Lower lobe of right lung (tissue), 2 donors: ENCODE measurements around the gene DNAAF5. TPM values are rescaled to one million over a fixed set of nuclear protein-coding genes. Genes with fewer than 3 reads are reported as not detected.
A peak's percentile ranks its signal among the peaks of the same experiment; 100 is the strongest.
"Not testable (repeated sequence)": the region's sequence is repeated elsewhere in the genome, so short reads cannot be mapped to it uniquely, and the experiment has no call there.

Experiments used
- ATAC-seq, 2 donors: fragments of 200-7000 bp; cut with Tn5 transposase; one replicate each; pipeline ENCODE4 v1.9.1; 2020 to 2022; ENCODE audit warnings: mild to moderate bottlenecking in 2 of 2, moderate library complexity in 2 of 2
- DNase-seq: peaks from one replicate; pipeline ENCODE4 v3.0.0-alpha.2; 2020
- H3K27ac ChIP-seq: fragments of 200-600 bp; one replicate; pipeline ENCODE4 v1.8.0; 2022
- H3K27me3 ChIP-seq: fragments of 200-600 bp; one replicate; pipeline ENCODE4 v1.8.0; 2022; ENCODE audit warnings: low read depth
- H3K36me3 ChIP-seq: fragments of 200-600 bp; one replicate; pipeline ENCODE4 v1.8.0; 2022; ENCODE audit warnings: mild to moderate bottlenecking
- H3K4me1 ChIP-seq: fragments of 200-600 bp; one replicate; pipeline ENCODE4 v1.8.0; 2022
- H3K4me3 ChIP-seq: fragments of 200-600 bp; one replicate; pipeline ENCODE4 v1.8.0; 2022; ENCODE audit warnings: mild to moderate bottlenecking
- H3K9me3 ChIP-seq: fragments of 200-600 bp; one replicate; pipeline ENCODE4 v1.8.0; 2022
- intact Hi-C: fragments of 100-400 bp; cut with DNase I; formaldehyde crosslinking; loops from one replicate; pipeline ENCODE4 v1.11.0; 2022
- total RNA-seq: library from RNA; stranded (reverse); fragmentation: NEBNext Ultra II Directional; extraction: Animal tissue kit (Norgen Biotek cat#: 25700); gene quantifications from one replicate; pipeline ENCODE4 v1.2.1, GENCODE V29; 2021
- TF ChIP-seq, protein P1 (sequence below): fragments of 200-600 bp; IDR thresholded peaks from one replicate; pipeline ENCODE4 v1.8.0; 2022; ENCODE audit warnings: antibody characterized with exemption, mild to moderate bottlenecking
- donor health status: DM: no; HTN: yes; CAD: no; lungs with severe emphysema.

The DNAAF5 gene
- total RNA-seq, 1 donor from 2014 or later: 22.4 TPM

DNA sequence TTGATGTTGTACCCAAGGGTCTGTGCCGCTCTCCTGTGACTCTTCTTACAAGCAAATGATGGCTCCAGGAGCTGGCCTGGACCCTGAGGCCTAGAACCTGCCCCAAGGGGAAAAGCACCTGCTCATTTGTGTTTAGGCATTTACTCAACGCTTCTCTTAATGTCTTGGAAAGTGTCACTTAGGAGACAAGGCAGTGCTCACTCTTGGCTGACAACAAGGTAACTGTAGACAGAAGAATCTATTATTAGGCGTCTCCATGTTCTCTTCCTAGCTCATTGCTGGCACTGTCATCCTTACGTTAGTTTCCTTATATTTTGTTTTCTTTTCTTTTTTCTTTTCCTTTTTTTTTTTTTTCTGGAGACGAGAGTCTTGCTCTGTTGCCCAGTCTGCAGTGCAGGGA lies 67.7 kb downstream of the DNAAF5 start:
- intact Hi-C loops: no loop called here
- Histone ChIP-seq H3K27ac (no peak overlapping the region), H3K9me3 (no peaks in the 10 kb centered on the region), H3K27me3 (no peaks in the 10 kb centered on the region), H3K4me3 (no peak overlapping the region), H3K36me3 (no peaks in the 10 kb centered on the region), H3K4me1 (no peaks in the 10 kb centered on the region)
- DNase-seq (no peak), ATAC-seq (no peak)
- TF ChIP-seq, protein P1, sequence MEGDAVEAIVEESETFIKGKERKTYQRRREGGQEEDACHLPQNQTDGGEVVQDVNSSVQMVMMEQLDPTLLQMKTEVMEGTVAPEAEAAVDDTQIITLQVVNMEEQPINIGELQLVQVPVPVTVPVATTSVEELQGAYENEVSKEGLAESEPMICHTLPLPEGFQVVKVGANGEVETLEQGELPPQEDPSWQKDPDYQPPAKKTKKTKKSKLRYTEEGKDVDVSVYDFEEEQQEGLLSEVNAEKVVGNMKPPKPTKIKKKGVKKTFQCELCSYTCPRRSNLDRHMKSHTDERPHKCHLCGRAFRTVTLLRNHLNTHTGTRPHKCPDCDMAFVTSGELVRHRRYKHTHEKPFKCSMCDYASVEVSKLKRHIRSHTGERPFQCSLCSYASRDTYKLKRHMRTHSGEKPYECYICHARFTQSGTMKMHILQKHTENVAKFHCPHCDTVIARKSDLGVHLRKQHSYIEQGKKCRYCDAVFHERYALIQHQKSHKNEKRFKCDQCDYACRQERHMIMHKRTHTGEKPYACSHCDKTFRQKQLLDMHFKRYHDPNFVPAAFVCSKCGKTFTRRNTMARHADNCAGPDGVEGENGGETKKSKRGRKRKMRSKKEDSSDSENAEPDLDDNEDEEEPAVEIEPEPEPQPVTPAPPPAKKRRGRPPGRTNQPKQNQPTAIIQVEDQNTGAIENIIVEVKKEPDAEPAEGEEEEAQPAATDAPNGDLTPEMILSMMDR: no peak

DNA sequence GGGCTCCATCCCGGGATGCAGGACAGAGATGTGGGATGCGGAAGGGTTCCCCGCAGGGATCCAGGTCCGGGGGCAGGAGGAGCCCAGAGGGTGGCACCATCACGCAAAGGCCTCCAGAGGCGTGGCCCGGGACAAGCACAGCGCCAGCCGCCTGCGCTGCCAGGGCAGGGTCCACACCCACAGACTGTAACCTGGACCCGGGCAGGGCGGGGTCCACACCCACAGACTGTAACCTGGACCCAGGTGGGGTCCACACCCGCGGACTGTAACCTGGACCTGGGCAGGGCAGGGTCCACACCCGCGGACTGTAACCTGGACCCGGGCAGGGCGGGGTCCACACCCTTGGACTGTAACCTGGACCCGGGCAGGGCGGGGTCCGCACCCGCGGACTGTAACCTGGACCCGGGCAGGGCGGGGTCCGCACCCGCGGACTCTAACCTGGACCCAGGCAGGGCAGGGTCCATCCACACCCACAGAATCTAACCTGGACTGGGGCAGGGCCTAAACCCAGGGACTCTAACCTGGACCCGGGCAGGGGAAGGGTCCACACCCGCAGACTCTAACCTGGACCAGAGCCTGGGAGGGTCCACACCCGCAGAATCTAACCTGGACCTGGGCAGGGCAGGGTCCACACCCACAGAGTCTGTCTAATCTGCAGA lies 68.3 kb downstream of the DNAAF5 start:
- Histone ChIP-seq H3K4me1 (no peaks in the 10 kb centered on the region), H3K9me3 (no peaks in the 10 kb centered on the region), H3K4me3 (no peak overlapping the region), H3K36me3 (no peaks in the 10 kb centered on the region), H3K27me3 (no peaks in the 10 kb centered on the region), H3K27ac (no peak overlapping the region)
- TF ChIP-seq, protein P1: no peak
- peak; percentile 35 for DNase-seq
- ATAC-seq: peak in 1 of 2 donors; percentile 24
- intact Hi-C loops: no loop called here

DNA sequence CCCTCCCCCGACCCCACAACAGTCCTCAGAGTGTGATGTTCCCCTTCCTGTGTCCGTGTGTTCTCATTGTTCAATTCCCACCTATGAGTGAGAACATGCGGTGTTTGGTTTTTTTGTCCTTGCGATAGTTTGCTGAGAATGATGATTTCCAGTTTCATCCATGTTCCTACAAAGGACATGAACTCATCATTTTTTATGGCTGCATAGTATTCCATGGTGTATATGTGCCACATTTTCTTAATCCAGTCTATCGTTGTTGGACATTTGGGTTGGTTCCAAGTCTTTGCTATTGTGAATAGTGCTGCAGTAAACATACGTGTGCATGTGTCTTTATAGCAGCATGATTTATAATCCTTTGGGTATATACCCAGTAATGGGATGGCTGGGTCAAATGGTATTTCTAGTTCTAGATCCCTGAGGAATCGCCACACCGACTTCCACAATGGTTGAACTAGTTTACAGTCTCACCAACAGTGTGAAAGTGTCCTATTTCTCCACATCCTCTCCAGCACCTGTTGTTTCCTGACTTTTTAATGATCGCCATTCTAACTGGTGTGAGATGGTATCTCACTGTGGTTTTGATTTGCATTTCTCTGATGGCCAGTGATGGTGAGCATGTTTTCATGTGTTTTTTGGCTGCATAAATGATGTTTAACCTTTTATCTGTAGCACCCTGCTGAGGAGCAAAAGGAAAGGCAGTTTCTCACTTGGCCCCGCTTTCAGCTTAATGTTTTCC lies 70.1 kb downstream of the DNAAF5 start:
- ATAC-seq, H3K36me3 ChIP-seq, DNase-seq, H3K4me3 ChIP-seq, H3K9me3 ChIP-seq, H3K4me1 ChIP-seq, H3K27ac ChIP-seq, H3K27me3 ChIP-seq, intact Hi-C loops: not testable (repeated sequence)

DNA sequence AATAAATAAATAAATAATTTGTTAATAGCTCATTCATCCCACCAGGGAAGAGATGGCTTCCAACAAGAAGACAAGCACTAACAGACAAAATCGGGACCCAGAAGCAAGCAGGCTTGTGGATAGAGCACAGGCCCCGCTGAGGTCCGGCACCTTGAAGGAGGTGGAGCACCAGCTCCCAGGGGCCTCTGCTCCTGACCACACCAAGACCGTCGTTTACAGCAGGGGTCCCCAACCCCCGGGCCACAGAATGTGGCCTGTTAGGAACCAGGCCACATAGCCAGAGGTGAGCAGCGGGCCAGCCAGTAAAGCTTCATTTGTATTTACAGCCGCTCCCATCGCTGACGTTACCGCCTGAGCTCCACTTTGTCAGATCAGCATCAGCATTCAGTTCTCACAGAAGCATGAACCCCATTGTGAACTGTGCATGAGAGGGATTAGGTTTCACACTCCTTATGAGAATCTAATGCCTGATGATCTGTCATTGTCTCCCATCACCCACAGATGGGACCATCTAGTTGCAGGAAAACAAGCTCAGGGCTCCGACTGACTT lies 72.5 kb downstream of the DNAAF5 start:
- Histone ChIP-seq H3K36me3 (no peaks in the 10 kb centered on the region), H3K9me3 (no peaks in the 10 kb centered on the region), H3K4me3 (no peak overlapping the region), H3K27ac (no peak overlapping the region), H3K4me1 (peaks cover 23% of the 10 kb centered on the region), H3K27me3 (no peaks in the 10 kb centered on the region)
- TF ChIP-seq, protein P1: no peak
- ATAC-seq (no peak), DNase-seq (peak; percentile 23)
- intact Hi-C loops: no loop called here

DNA sequence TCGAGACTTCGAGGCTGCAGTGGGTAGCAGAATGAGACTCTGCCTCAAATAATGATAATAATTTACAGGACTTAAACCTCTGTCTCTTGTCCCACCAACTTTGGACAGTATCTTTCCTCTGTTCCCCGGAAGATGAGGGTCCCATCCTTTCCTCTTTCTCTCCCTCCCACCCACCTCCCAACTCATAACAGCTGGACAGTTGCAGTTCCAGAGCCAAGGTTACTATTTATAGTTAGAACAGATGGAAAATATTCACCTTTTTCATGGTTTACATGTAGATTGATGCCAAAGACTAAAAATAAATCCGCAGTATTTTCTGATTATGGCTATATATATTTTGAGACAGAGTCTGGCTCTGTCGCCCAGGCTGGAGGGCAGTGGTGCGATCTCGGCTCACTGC lies 74.2 kb downstream of the DNAAF5 start:
- peaks cover 23% of the 10 kb centered on the region for H3K4me1 ChIP-seq
- no peak overlapping the region for H3K27ac ChIP-seq
- TF ChIP-seq, protein P1: no peak
- no peaks in the 10 kb centered on the region for H3K36me3 ChIP-seq
- DNase-seq: no peak
- H3K4me3 ChIP-seq: no peak overlapping the region
- no peaks in the 10 kb centered on the region for H3K27me3 ChIP-seq
- intact Hi-C loops: no loop called here
- no peak for ATAC-seq
- H3K9me3 ChIP-seq: no peaks in the 10 kb centered on the region

DNA sequence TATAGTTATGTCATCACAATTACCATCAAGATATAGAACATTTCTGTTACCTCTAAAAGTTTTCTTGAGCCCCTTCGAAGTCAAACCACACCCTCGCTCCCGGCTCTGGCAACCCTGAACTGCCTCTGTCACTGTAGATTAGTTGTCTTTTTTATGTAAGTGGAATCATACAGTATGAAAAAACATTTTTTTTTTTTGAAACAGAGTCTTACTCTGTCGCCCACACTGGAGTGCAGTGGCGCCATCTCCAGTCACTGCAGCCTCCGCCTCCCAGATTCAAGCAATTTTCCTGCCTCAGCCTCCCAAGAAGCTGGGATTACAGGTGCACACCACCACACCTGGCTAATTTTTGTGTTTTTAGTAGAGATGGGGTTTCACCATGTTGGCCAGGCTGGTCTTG lies 74.9 kb downstream of the DNAAF5 start:
- H3K4me3 ChIP-seq, ATAC-seq, H3K36me3 ChIP-seq, DNase-seq, H3K27me3 ChIP-seq, H3K9me3 ChIP-seq, intact Hi-C loops: not testable (repeated sequence)
- peak overlapping the region; percentile 58 for H3K27ac ChIP-seq
- peaks cover 23% of the 10 kb centered on the region for H3K4me1 ChIP-seq
